Mesenchymal stem cell (in vitro differentiated cells and primary cell): ENCODE results near the gene AK4.

Experiments used
- DNase-seq: peaks from one replicate; pipeline ENCODE4 v3.0.0-alpha.2; 2013
- H2AFZ ChIP-seq: one replicate; pipeline ENCODE4 v1.6.1; 2013; ENCODE audit warnings: low read depth, mild to moderate bottlenecking, control low read depth, inconsistent platforms, low read length, moderate library complexity
- H2AK5ac ChIP-seq: 2 replicates; pipeline ENCODE4 v1.6.1; 2013; ENCODE audit warnings: low read length, moderate library complexity, mild to moderate bottlenecking, inconsistent platforms; ENCODE audit not compliant: severe bottlenecking
- H2BK120ac ChIP-seq: one replicate; pipeline ENCODE4 v1.6.1; 2013; ENCODE audit warnings: low read depth, mild to moderate bottlenecking, inconsistent platforms, low read length, moderate library complexity
- H2BK12ac ChIP-seq, 2 experiments: one replicate each; pipeline ENCODE4 v1.6.1; 2013; ENCODE audit warnings: inconsistent platforms in 2 of 2, low read length in 2 of 2, mild to moderate bottlenecking in 2 of 2, moderate library complexity in 2 of 2, control low read depth in 1 of 2
- H2BK15ac ChIP-seq: one replicate; pipeline ENCODE4 v1.6.1; 2013; ENCODE audit warnings: mild to moderate bottlenecking, low read depth, inconsistent platforms; ENCODE audit not compliant: poor library complexity, severe bottlenecking
- H2BK5ac ChIP-seq: 2 replicates; pipeline ENCODE4 v1.6.1; 2013; ENCODE audit warnings: low read depth, mild to moderate bottlenecking, low read length, control low read depth, inconsistent platforms; ENCODE audit not compliant: poor library complexity, severe bottlenecking
- H3K14ac ChIP-seq, 2 experiments: one replicate each; pipeline ENCODE4 v1.6.1; 2013; ENCODE audit warnings: inconsistent platforms in 2 of 2, low read length in 2 of 2, control low read depth in 1 of 2, mild to moderate bottlenecking in 1 of 2, moderate library complexity in 1 of 2
- H3K18ac ChIP-seq, 2 experiments: one replicate each; pipeline ENCODE4 v1.6.1; 2013; ENCODE audit warnings: inconsistent platforms in 2 of 2, low read length in 2 of 2, control low read depth in 1 of 2, low read depth in 1 of 2, mild to moderate bottlenecking in 1 of 2
- H3K23ac ChIP-seq, 2 experiments: one replicate each; pipeline ENCODE4 v1.6.1; 2013; ENCODE audit warnings: inconsistent platforms in 2 of 2, low read length in 2 of 2, mild to moderate bottlenecking in 2 of 2, moderate library complexity in 2 of 2, control low read depth in 1 of 2
- H3K27ac ChIP-seq: 2 replicates; pipeline ENCODE4 v1.5.1; 2013; ENCODE audit warnings: mild to moderate bottlenecking, moderate library complexity, low read length, control low read depth, inconsistent platforms; ENCODE audit not compliant: poor library complexity, severe bottlenecking
- H3K27me3 ChIP-seq, 2 experiments: 2 replicates each; pipeline versions ENCODE4 v1.6.1 to v1.7.0; 2013; ENCODE audit warnings: low read length in 2 of 2, mild to moderate bottlenecking in 2 of 2, moderate library complexity in 2 of 2, control low read depth in 1 of 2, inconsistent platforms in 1 of 2; ENCODE audit not compliant: control insufficient read depth in 1 of 2, insufficient read depth in 1 of 2
- H3K36me3 ChIP-seq, 2 experiments: 2 replicates each; pipeline versions ENCODE4 v1.6.1 to v1.7.0; 2013; ENCODE audit warnings: low read length in 2 of 2, control low read depth in 1 of 2, inconsistent platforms in 1 of 2, low read depth in 1 of 2, mild to moderate bottlenecking in 1 of 2; ENCODE audit not compliant: insufficient read depth in 2 of 2, control insufficient read depth in 1 of 2
- H3K4ac ChIP-seq, 2 experiments: one replicate each; pipeline ENCODE4 v1.6.1; 2013; ENCODE audit warnings: inconsistent platforms in 2 of 2, low read length in 2 of 2, mild to moderate bottlenecking in 2 of 2, moderate library complexity in 2 of 2, control low read depth in 1 of 2, low read depth in 1 of 2
- H3K4me1 ChIP-seq: 2 replicates; pipeline ENCODE4 v1.6.1; 2013; ENCODE audit warnings: low read depth, low read length, control low read depth; ENCODE audit not compliant: control insufficient read depth, insufficient read depth
- H3K4me2 ChIP-seq: 2 replicates; pipeline ENCODE4 v1.6.1; 2013; ENCODE audit warnings: low read length, mild to moderate bottlenecking, inconsistent platforms; ENCODE audit not compliant: poor library complexity, severe bottlenecking
- H3K4me3 ChIP-seq, 2 experiments: 2 replicates each; pipeline versions ENCODE4 v1.5.1 to v1.7.0; 2013; ENCODE audit warnings: low read length in 2 of 2, mild to moderate bottlenecking in 2 of 2, control low read depth in 1 of 2, low read depth in 1 of 2; ENCODE audit not compliant: insufficient read depth in 1 of 2
- H3K79me1 ChIP-seq: replicated peaks from 2 replicates; pipeline ENCODE4 v1.6.1; 2013; ENCODE audit warnings: mild to moderate bottlenecking, control low read depth, low read length, inconsistent platforms; ENCODE audit not compliant: poor library complexity, severe bottlenecking
- H3K9ac ChIP-seq: 2 replicates; pipeline ENCODE4 v1.7.0; 2013; ENCODE audit warnings: mild to moderate bottlenecking, low read length, moderate library complexity
- H3K9me3 ChIP-seq: 2 replicates; pipeline ENCODE4 v1.7.0; 2013; ENCODE audit warnings: mild to moderate bottlenecking, low read length; ENCODE audit not compliant: control insufficient read depth
- H4K8ac ChIP-seq: one replicate; pipeline ENCODE4 v1.6.1; 2013; ENCODE audit warnings: inconsistent platforms, mild to moderate bottlenecking, low read length, moderate library complexity
- H4K91ac ChIP-seq: one replicate; pipeline ENCODE4 v1.6.1; 2013; ENCODE audit warnings: mild to moderate bottlenecking, low read length, inconsistent platforms
- WGBS: methylation state at CpG from one replicate; pipeline ENCODE4 v1.1.7; 2013; ENCODE audit warnings: mixed read lengths; 5-methylcytosine and 5-hydroxymethylcytosine counted together

The AK4 gene

DNA sequence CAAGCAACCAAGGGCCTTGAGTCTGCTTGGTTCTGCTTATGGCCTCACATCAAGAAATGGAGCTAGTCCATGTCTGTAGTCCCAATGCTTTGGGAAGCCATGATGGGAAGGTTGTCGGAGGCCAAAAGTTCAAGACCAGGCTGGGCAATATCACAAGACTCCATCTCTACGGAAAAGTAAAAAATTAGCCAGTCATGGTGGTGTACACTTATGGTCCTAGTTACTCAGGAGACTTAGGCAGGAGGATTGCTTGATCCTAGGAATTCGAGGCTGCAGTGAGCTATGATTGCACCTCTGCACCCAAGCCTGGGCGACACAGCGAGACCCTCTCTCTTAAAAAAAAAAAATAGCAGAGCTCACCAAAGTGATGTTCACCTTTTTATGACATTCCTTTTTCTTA lies 81.2 kb downstream of the AK4 start:
- Histone ChIP-seq H4K91ac (no peak overlapping the region), H3K27ac (no peak overlapping the region), H2AK5ac (no peak overlapping the region), H2AFZ (no peak overlapping the region), H4K8ac (no peak overlapping the region), H2BK12ac (no peak overlapping the region), H3K36me3 (peaks cover 0 to 31% of the 10 kb centered on the region in 2 experiments), H3K79me1 (no peaks in the 10 kb centered on the region), H3K23ac (no peak overlapping the region), H3K18ac (no peak overlapping the region), H3K9me3 (no peaks in the 10 kb centered on the region), H3K9ac (no peak overlapping the region), H3K27me3 (no peaks in the 10 kb centered on the region), H3K4ac (no peak overlapping the region), H3K4me3 (no peak overlapping the region), H2BK15ac (no peak overlapping the region), H3K14ac (no peak overlapping the region), H2BK5ac (no peak overlapping the region), H2BK120ac (no peak overlapping the region), H3K4me1 (peaks cover 2% of the 10 kb centered on the region), H3K4me2 (no peak overlapping the region)
- no peak for DNase-seq
- WGBS = 87% methylated on average over 3 of the region's 5 CpGs

DNA sequence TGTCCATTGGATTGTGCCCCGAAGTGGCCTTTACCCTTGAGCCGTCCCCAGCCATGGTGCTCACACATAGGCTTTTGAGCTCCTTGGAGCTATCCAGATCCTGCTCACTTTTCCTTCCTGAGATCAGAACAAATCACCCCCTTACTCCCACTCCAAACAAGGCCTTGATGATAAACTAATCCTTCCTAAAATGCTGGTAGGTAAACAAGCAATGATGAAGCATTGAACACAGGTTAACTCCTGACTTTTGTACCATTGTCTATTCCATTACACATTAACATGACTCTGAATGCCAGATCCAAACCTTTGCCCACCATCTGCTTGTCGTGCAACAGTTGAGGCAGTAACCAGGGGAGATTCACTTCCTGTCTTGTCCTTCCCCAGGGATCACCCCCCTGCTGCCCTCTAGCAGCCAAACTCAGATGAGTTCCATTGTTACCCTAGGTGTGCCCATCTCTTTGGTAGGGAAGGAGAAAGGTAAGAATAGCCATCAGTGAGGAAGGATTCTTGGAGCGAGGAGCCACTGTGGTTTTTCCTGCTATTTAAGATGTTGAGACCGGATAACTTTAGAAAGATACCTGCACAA lies 81.8 kb downstream of the AK4 start:
- H3K27me3 ChIP-seq = no peaks in the 10 kb centered on the region
- no peak overlapping the region for H2AK5ac ChIP-seq
- H2BK12ac ChIP-seq = peak overlapping the region in 1 of 2 experiments; percentile 63
- no peak overlapping the region for H2BK120ac ChIP-seq
- no peak overlapping the region for H3K14ac ChIP-seq
- no peak overlapping the region for H2AFZ ChIP-seq
- no peak overlapping the region for H3K4me3 ChIP-seq
- WGBS = 99% methylated on average over 4 of the region's 5 CpGs
- no peak overlapping the region for H3K4me2 ChIP-seq
- peaks cover 0 to 24% of the 10 kb centered on the region in 2 experiments for H3K36me3 ChIP-seq
- no peaks in the 10 kb centered on the region for H3K79me1 ChIP-seq
- H4K8ac ChIP-seq = no peak overlapping the region
- no peak overlapping the region for H3K27ac ChIP-seq
- H3K23ac ChIP-seq = peak overlapping the region in 1 of 2 experiments; percentile 93
- no peak overlapping the region for H3K18ac ChIP-seq
- no peaks in the 10 kb centered on the region for H3K9me3 ChIP-seq
- no peak overlapping the region for H3K4ac ChIP-seq
- H3K4me1 ChIP-seq = peaks cover 2% of the 10 kb centered on the region
- no peak overlapping the region for H4K91ac ChIP-seq
- no peak for DNase-seq
- H2BK5ac ChIP-seq = no peak overlapping the region
- H3K9ac ChIP-seq = no peak overlapping the region
- no peak overlapping the region for H2BK15ac ChIP-seq

GRCh38 chr1:65230731-65231481 lies 82.9 kb downstream of the AK4 start:
- no peaks in the 10 kb centered on the region for H3K27me3 ChIP-seq
- H3K79me1 ChIP-seq = no peaks in the 10 kb centered on the region
- H2BK15ac ChIP-seq = no peak overlapping the region
- no peak overlapping the region for H3K18ac ChIP-seq
- no peak overlapping the region for H3K9ac ChIP-seq
- H3K4me2 ChIP-seq = no peak overlapping the region
- no peak overlapping the region for H4K91ac ChIP-seq
- H2AFZ ChIP-seq = no peak overlapping the region
- H2BK5ac ChIP-seq = no peak overlapping the region
- no peak overlapping the region for H2AK5ac ChIP-seq
- no peak overlapping the region for H3K23ac ChIP-seq
- no peak overlapping the region for H3K4me3 ChIP-seq
- H3K36me3 ChIP-seq = peaks cover 0 to 13% of the 10 kb centered on the region in 2 experiments
- no peak overlapping the region for H3K14ac ChIP-seq
- H3K27ac ChIP-seq = no peak overlapping the region
- H3K4ac ChIP-seq = no peak overlapping the region
- H2BK12ac ChIP-seq = no peak overlapping the region
- H4K8ac ChIP-seq = no peak overlapping the region
- DNase-seq = peak; percentile 27
- peaks cover 2% of the 10 kb centered on the region for H3K4me1 ChIP-seq
- no peak overlapping the region for H2BK120ac ChIP-seq
- no peaks in the 10 kb centered on the region for H3K9me3 ChIP-seq
- WGBS = 64% methylated on average over 1 of the region's 1 CpG

GRCh38 chr1:65231718-65232330 lies 83.8 kb downstream of the AK4 start:
- Histone ChIP-seq H3K9ac (no peak overlapping the region), H3K4me1 (peaks cover 2% of the 10 kb centered on the region), H4K8ac (no peak overlapping the region), H2BK5ac (no peak overlapping the region), H4K91ac (no peak overlapping the region), H2AK5ac (no peak overlapping the region), H3K23ac (no peak overlapping the region), H3K4me3 (no peak overlapping the region), H3K14ac (no peak overlapping the region), H3K4me2 (no peak overlapping the region), H2BK120ac (no peak overlapping the region), H3K79me1 (no peaks in the 10 kb centered on the region), H3K27ac (no peak overlapping the region), H3K18ac (no peak overlapping the region), H3K27me3 (no peaks in the 10 kb centered on the region), H2AFZ (no peak overlapping the region), H3K36me3 (peaks cover 0 to 13% of the 10 kb centered on the region in 2 experiments), H2BK12ac (no peak overlapping the region), H3K9me3 (peaks cover 4% of the 10 kb centered on the region), H3K4ac (no peak overlapping the region), H2BK15ac (no peak overlapping the region)
- 27% methylated on average over 3 of the region's 4 CpGs for WGBS
- DNase-seq = peak; percentile 71
